Measurements from ENCODE around the gene ZNF827. TPM values are rescaled to one million over a fixed set of nuclear protein-coding genes. Genes with fewer than 3 reads are reported as not detected.
A peak's percentile ranks its signal among the peaks of the same experiment; 100 is the strongest.

Gene ZNF827
- total RNA-seq, 1 experiment from 2014 or later = 9.8 TPM

DNA sequence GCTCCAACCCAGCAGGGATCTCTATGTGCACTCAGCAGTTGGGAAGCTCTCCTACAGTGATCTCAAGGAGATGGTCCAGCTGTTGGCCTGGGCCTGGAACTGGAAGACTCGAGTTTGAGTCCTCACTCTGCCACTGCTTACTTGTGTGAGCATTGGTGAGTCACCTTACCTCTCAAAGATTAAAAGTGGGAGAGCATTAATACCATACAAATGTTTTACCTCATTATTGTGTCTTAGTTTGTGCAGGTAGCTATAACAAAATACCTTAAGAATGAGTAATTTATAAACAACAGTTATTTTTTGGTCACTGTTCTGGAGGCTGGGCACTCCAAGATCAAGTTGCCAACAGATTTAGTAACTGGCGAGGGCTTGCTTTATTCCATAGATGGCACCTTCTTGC, 21.4 kb upstream of the ZNF827 start:
- no peak overlapping the region for H3K27ac ChIP-seq (ENCODE audit: low read length)
- H2AFZ ChIP-seq (ENCODE audit: low read length) = no peak overlapping the region
- DNase-seq (peak; percentile 44), ATAC-seq (peak; percentile 33)
- H3K9me2 ChIP-seq (replicated peaks; ENCODE audit: low read length) = no peaks in the 10 kb centered on the region
- H3K36me3 ChIP-seq (ENCODE audit: low read depth, low read length) = no peaks in the 10 kb centered on the region
- H3K4me3 ChIP-seq (ENCODE audit: low read length) = no peak overlapping the region
- intact Hi-C loops (cut with micrococcal nuclease) = no loop called here
- BruUV-seq (replicated peaks) = no TSS peak
- H3K4me1 ChIP-seq (ENCODE audit: insufficient read depth, low read length) = peaks cover 14% of the 10 kb centered on the region
- TF ChIP-seq, protein P1, sequence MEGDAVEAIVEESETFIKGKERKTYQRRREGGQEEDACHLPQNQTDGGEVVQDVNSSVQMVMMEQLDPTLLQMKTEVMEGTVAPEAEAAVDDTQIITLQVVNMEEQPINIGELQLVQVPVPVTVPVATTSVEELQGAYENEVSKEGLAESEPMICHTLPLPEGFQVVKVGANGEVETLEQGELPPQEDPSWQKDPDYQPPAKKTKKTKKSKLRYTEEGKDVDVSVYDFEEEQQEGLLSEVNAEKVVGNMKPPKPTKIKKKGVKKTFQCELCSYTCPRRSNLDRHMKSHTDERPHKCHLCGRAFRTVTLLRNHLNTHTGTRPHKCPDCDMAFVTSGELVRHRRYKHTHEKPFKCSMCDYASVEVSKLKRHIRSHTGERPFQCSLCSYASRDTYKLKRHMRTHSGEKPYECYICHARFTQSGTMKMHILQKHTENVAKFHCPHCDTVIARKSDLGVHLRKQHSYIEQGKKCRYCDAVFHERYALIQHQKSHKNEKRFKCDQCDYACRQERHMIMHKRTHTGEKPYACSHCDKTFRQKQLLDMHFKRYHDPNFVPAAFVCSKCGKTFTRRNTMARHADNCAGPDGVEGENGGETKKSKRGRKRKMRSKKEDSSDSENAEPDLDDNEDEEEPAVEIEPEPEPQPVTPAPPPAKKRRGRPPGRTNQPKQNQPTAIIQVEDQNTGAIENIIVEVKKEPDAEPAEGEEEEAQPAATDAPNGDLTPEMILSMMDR (conservative IDR thresholded peaks at IDR 0.05; ENCODE audit: low read depth, low read length) = no peak
- TF ChIP-seq EZH2phosphoT487 (IDR thresholded peaks at IDR 0.05; ENCODE audit: borderline replicate concordance, low read length) (no peak), EZH2 (IDR thresholded peaks at IDR 0.05; ENCODE audit: low read length, unreplicated experiment) (no peak)
- H3F3A ChIP-seq (ENCODE audit: low read length, unreplicated experiment) = no peaks in the 10 kb centered on the region
- no peaks in the 10 kb centered on the region for H3K9me3 ChIP-seq (ENCODE audit: low read length)
- ChIA-PET POLR2A (ENCODE audit: unreplicated experiment) (no interaction called here), CTCF (no interaction called here)
- H3K9ac ChIP-seq (ENCODE audit: low read length) = no peak overlapping the region
- no peak overlapping the region for H3K4me2 ChIP-seq (ENCODE audit: low read length)
- H4K20me1 ChIP-seq (ENCODE audit: low read length) = no peaks in the 10 kb centered on the region
- H3K27me3 ChIP-seq (ENCODE audit: low read length) = no peaks in the 10 kb centered on the region
- no peaks in the 10 kb centered on the region for H3K79me2 ChIP-seq (ENCODE audit: low read length)

DNA sequence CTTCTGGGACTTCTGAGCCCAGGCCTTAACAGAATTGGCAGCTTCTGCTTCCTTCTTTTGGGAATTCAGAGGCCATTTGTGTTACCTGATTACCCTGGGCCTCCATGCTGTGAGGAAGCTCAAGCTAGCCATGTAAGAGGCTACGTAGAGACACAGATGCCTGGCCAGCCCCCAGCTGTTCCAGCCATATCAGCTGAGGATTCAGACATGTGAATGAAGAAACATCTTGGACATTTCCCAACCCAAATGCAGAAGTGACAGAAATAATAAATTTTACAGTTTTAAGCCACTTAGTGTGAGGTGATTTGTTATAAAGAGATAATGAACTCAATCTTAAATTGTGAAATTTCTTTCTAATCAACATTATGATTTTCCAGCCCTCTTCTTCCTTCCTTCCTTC, 18.7 kb upstream of the ZNF827 start:
- peaks cover 29% of the 10 kb centered on the region for H3K4me1 ChIP-seq (ENCODE audit: insufficient read depth, low read length)
- no peaks in the 10 kb centered on the region for H3K27me3 ChIP-seq (ENCODE audit: low read length)
- DNase-seq (no peak), ATAC-seq (no peak)
- ChIA-PET CTCF (no interaction called here), POLR2A (ENCODE audit: unreplicated experiment) (no interaction called here)
- TF ChIP-seq, protein P1 (conservative IDR thresholded peaks at IDR 0.05; ENCODE audit: low read depth, low read length) = no peak
- no peak for TF ChIP-seq EZH2 (IDR thresholded peaks at IDR 0.05; ENCODE audit: low read length, unreplicated experiment)
- H2AFZ ChIP-seq (ENCODE audit: low read length) = no peak overlapping the region
- intact Hi-C loops (cut with micrococcal nuclease) = loop anchor here (10.0 kb wide), 1 partner anchor 957 kb away; no protein-coding TSS in a partner anchor
- no peak overlapping the region for H3K9ac ChIP-seq (ENCODE audit: low read length)
- H3K27ac ChIP-seq (ENCODE audit: low read length) = no peak overlapping the region
- H3K9me2 ChIP-seq (replicated peaks; ENCODE audit: low read length) = no peaks in the 10 kb centered on the region
- no peak overlapping the region for H3K4me3 ChIP-seq (ENCODE audit: low read length)
- H3F3A ChIP-seq (ENCODE audit: low read length, unreplicated experiment) = no peaks in the 10 kb centered on the region
- H3K36me3 ChIP-seq (ENCODE audit: low read depth, low read length) = no peaks in the 10 kb centered on the region
- H3K4me2 ChIP-seq (ENCODE audit: low read length) = no peak overlapping the region
- H3K79me2 ChIP-seq (ENCODE audit: low read length) = no peaks in the 10 kb centered on the region
- H3K9me3 ChIP-seq (ENCODE audit: low read length) = no peaks in the 10 kb centered on the region
- no peaks in the 10 kb centered on the region for H4K20me1 ChIP-seq (ENCODE audit: low read length)
- BruUV-seq (replicated peaks) = no TSS peak

DNA sequence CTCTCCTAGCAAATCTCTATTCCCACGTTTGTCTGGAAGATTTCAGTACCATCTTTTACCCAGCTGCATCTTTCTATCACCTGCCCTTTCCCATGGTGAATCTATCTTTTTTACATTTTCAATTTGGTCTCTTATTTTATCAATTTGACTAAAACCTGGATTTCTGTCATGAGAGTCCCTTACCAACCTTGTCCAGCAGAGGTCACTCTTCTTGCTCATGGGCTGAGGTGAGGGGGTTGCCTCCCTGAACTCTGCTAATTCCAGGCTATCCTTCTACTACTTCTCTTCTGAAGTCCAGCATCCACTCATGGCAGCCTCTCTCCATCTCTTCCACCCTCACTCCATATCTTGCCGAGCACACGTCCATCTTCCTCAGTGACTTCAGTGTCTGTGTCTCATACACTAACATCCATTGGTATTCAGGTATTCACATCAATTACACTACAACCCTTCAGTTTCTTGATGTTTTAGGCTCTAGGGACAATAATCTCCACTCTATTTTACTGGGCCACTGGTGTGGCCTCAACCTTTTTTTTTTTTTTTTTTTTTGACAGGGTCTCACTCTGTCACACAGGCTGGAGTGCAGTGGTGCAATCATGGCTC, 17.8 kb upstream of the ZNF827 start:
- Histone ChIP-seq H2AFZ (ENCODE audit: low read length) (no peak overlapping the region), H3K27ac (ENCODE audit: low read length) (no peak overlapping the region), H4K20me1 (ENCODE audit: low read length) (no peaks in the 10 kb centered on the region), H3K9me3 (ENCODE audit: low read length) (no peaks in the 10 kb centered on the region), H3K4me1 (ENCODE audit: insufficient read depth, low read length) (peaks cover 29% of the 10 kb centered on the region), H3K36me3 (ENCODE audit: low read depth, low read length) (no peaks in the 10 kb centered on the region), H3K27me3 (ENCODE audit: low read length) (no peaks in the 10 kb centered on the region), H3K79me2 (ENCODE audit: low read length) (no peaks in the 10 kb centered on the region), H3F3A (ENCODE audit: low read length, unreplicated experiment) (no peaks in the 10 kb centered on the region), H3K4me3 (ENCODE audit: low read length) (no peak overlapping the region), H3K4me2 (ENCODE audit: low read length) (no peak overlapping the region), H3K9me2 (replicated peaks; ENCODE audit: low read length) (no peaks in the 10 kb centered on the region), H3K9ac (ENCODE audit: low read length) (no peak overlapping the region)
- ChIA-PET CTCF (no interaction called here), POLR2A (ENCODE audit: unreplicated experiment) (no interaction called here)
- peak; percentile 75 for DNase-seq
- BruUV-seq (replicated peaks) = no TSS peak
- intact Hi-C loops (cut with micrococcal nuclease) = loop anchor here (10.0 kb wide), 1 partner anchor 958 kb away; no protein-coding TSS in a partner anchor
- ATAC-seq = 0 out of 2 replicates have a peak, but pooled peaks have one; percentile 17
- TF ChIP-seq, protein P1 (conservative IDR thresholded peaks at IDR 0.05; ENCODE audit: low read depth, low read length) = peak; percentile 93
- no peak for TF ChIP-seq EZH2 (IDR thresholded peaks at IDR 0.05; ENCODE audit: low read length, unreplicated experiment)
- no peak for TF ChIP-seq EZH2phosphoT487 (IDR thresholded peaks at IDR 0.05; ENCODE audit: borderline replicate concordance, low read length)

All from PC-3 (cell line).